ENCODE data around the gene TRAK2. TPM values are rescaled to one million over a fixed set of nuclear protein-coding genes. Genes with fewer than 3 reads are reported as not detected.

TRAK2 gene
- total RNA-seq, 2 experiments from 2014 or later, result 7.1 to 11.9 TPM

- peaks cover 11% of the 10 kb centered on the region for H3K4me1 ChIP-seq (ENCODE audit: insufficient read depth, low read length, poor library complexity, severe bottlenecking)
- H3K36me3 ChIP-seq (ENCODE audit: insufficient read depth, low read length), result no peaks in the 10 kb centered on the region
- TF ChIP-seq CTCF (conservative IDR thresholded peaks at IDR 0.05; ENCODE audit: low read length) (no peak; the same call in 1 of the 2 replicates), EZH2phosphoT487 (IDR thresholded peaks at IDR 0.05; ENCODE audit: borderline replicate concordance, low read depth, low read length) (no peak)
- H3K4me2 ChIP-seq (ENCODE audit: low read length), result no peak overlapping the region
- no TSS peak for BruUV-seq (replicated peaks)
- H4K20me1 ChIP-seq (ENCODE audit: insufficient read depth, low read length), result no peaks in the 10 kb centered on the region; the same call in 1 of the 2 replicates
- no peak overlapping the region for H3K27ac ChIP-seq (ENCODE audit: low read depth, low read length, poor library complexity, severe bottlenecking)
- no peak overlapping the region for H3K4me3 ChIP-seq (ENCODE audit: low read depth, low read length, poor library complexity, severe bottlenecking)
- CTCF ChIA-PET (ENCODE audit: unreplicated experiment), result no interaction called here
- intact Hi-C loops (cut with micrococcal nuclease; ENCODE audit: unreplicated experiment), result no loop called here
- no peak for DNase-seq (ENCODE audit: low spot score)
- no peaks in the 10 kb centered on the region for H3K9me3 ChIP-seq (ENCODE audit: low read length)
- peaks cover 4% of the 10 kb centered on the region; the same call in 1 of the 2 replicates for H3K79me2 ChIP-seq (ENCODE audit: insufficient read depth, low read depth, low read length)
- no peak overlapping the region for H2AFZ ChIP-seq (ENCODE audit: low read length)
- no peaks in the 10 kb centered on the region for H3K9me2 ChIP-seq (ENCODE audit: insufficient read depth, low read length)
- POLR2A ChIA-PET, result interaction anchor here (0.6 to 0.8 kb wide), 2 partner anchors 32 to 103 kb away, joined by 3 to 4 read pairs; no protein-coding TSS in a partner anchor
Measured at GRCh38 chr2:201419057-201419635, 32.1 kb downstream of the TRAK2 start.

GRCh38 chr2:201415149-201415548, 36.1 kb downstream of the TRAK2 start:
- Histone ChIP-seq H2AFZ (ENCODE audit: low read length) (no peak overlapping the region), H3K4me3 (ENCODE audit: low read depth, low read length, poor library complexity, severe bottlenecking) (no peak overlapping the region), H3K9me2 (ENCODE audit: insufficient read depth, low read length) (no peaks in the 10 kb centered on the region), H3K36me3 (ENCODE audit: insufficient read depth, low read length) (no peaks in the 10 kb centered on the region), H3K9me3 (ENCODE audit: low read length) (no peaks in the 10 kb centered on the region), H3K4me2 (ENCODE audit: low read length) (no peak overlapping the region), H3K27ac (ENCODE audit: low read depth, low read length, poor library complexity, severe bottlenecking) (no peak overlapping the region), H3K4me1 (ENCODE audit: insufficient read depth, low read length, poor library complexity, severe bottlenecking) (peaks cover 18% of the 10 kb centered on the region), H3K79me2 (ENCODE audit: insufficient read depth, low read depth, low read length) (peaks cover 4% of the 10 kb centered on the region; the same call in 1 of the 2 replicates), H4K20me1 (ENCODE audit: insufficient read depth, low read length) (no peaks in the 10 kb centered on the region)
- BruUV-seq (replicated peaks), result no TSS peak
- DNase-seq (ENCODE audit: low spot score), result no peak
- TF ChIP-seq CTCF (conservative IDR thresholded peaks at IDR 0.05; ENCODE audit: low read length), result no peak
- CTCF ChIA-PET (ENCODE audit: unreplicated experiment), result no interaction called here
- intact Hi-C loops (cut with micrococcal nuclease; ENCODE audit: unreplicated experiment), result no loop called here
- POLR2A ChIA-PET, result interaction anchor here (0.6 to 1.3 kb wide), 3 partner anchors 27 to 152 kb away, joined by 3 to 4 read pairs (median 3); partner anchors contain the start of gene TRAK2

Data from OCI-LY7 (cell line).